ENCODE measurements around the gene OR2Y1.

Gene OR2Y1

DNA sequence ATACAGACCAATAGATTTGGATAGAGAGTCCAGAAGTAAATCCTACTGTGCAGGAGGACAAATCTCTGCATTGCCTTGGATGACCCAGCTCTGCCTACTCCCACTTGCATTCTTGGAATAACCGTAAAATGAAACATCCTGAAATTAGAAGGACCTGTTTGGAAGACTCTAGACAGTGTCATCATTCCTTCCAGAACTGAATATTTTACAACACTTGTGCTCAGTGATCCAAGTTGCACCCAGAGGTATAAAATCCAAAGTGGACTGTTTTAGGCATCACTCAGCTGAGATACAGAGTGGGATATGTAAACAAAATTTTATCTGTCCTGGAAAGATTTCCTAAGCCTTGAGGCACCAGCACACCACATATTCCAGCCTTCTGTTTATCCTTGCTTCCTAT lies 43.7 kb downstream of the OR2Y1 start:
- H4K20me1 ChIP-seq (ENCODE audit: control insufficient read depth, insufficient read depth, low read depth, low read length): no peaks in the 10 kb centered on the region
- no peaks in the 10 kb centered on the region; the same call in 1 of the 2 replicates for H3K27me3 ChIP-seq (ENCODE audit: control insufficient read depth, low read length)
- no peak overlapping the region for H3K4me3 ChIP-seq (ENCODE audit: low read length)
- no peaks in the 10 kb centered on the region for H3F3A ChIP-seq (ENCODE audit: control insufficient read depth, insufficient read depth)
- no peaks in the 10 kb centered on the region for H3K4me1 ChIP-seq (ENCODE audit: control insufficient read depth, low read length)
- H3K27ac ChIP-seq (ENCODE audit: low read depth, low read length): no peak overlapping the region
- no peaks in the 10 kb centered on the region for H3K36me3 ChIP-seq (ENCODE audit: control insufficient read depth, low read length)
- H3K79me2 ChIP-seq (ENCODE audit: control insufficient read depth, low read length): no peaks in the 10 kb centered on the region
- no peak for TF ChIP-seq EZH2phosphoT487 (IDR thresholded peaks at IDR 0.05; ENCODE audit: borderline replicate concordance, low read length)
- TF ChIP-seq, protein P1, sequence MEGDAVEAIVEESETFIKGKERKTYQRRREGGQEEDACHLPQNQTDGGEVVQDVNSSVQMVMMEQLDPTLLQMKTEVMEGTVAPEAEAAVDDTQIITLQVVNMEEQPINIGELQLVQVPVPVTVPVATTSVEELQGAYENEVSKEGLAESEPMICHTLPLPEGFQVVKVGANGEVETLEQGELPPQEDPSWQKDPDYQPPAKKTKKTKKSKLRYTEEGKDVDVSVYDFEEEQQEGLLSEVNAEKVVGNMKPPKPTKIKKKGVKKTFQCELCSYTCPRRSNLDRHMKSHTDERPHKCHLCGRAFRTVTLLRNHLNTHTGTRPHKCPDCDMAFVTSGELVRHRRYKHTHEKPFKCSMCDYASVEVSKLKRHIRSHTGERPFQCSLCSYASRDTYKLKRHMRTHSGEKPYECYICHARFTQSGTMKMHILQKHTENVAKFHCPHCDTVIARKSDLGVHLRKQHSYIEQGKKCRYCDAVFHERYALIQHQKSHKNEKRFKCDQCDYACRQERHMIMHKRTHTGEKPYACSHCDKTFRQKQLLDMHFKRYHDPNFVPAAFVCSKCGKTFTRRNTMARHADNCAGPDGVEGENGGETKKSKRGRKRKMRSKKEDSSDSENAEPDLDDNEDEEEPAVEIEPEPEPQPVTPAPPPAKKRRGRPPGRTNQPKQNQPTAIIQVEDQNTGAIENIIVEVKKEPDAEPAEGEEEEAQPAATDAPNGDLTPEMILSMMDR (IDR thresholded peaks at IDR 0.05; ENCODE audit: low read depth, low read length, poor library complexity, severe bottlenecking): no peak
- no peaks in the 10 kb centered on the region for H3K9me2 ChIP-seq (replicated peaks; ENCODE audit: control insufficient read depth, low read length)
- peaks cover 8% of the 10 kb centered on the region for H3K9me3 ChIP-seq (ENCODE audit: control insufficient read depth, insufficient read depth, low read length)
- H3K4me2 ChIP-seq (ENCODE audit: low read length): no peak overlapping the region

DNA sequence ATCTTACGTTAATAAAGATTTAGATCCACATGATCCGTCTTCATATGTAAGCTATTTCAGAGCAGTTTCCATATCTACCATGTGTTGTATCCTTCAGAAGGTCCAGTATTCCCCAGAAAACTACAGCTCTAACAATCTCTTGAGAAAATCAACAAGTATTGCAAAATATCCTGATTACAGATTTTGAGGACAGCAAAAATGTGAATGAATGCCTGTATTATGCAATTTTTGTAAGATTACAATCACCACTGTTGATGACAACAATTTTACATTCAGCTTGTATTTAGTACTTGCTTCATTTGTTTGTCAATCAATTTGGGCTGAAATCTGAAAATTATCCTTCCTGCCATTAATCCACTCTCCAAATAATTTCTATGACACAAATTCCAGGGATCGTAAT lies 47.4 kb downstream of the OR2Y1 start:
- Histone ChIP-seq H3K79me2 (ENCODE audit: control insufficient read depth, low read length) (no peaks in the 10 kb centered on the region), H3K4me3 (ENCODE audit: low read length) (no peak overlapping the region)
- TF ChIP-seq EZH2phosphoT487 (IDR thresholded peaks at IDR 0.05; ENCODE audit: borderline replicate concordance, low read length): no peak
- TF ChIP-seq, protein P1 (IDR thresholded peaks at IDR 0.05; ENCODE audit: low read depth, low read length, poor library complexity, severe bottlenecking): no peak

DNA sequence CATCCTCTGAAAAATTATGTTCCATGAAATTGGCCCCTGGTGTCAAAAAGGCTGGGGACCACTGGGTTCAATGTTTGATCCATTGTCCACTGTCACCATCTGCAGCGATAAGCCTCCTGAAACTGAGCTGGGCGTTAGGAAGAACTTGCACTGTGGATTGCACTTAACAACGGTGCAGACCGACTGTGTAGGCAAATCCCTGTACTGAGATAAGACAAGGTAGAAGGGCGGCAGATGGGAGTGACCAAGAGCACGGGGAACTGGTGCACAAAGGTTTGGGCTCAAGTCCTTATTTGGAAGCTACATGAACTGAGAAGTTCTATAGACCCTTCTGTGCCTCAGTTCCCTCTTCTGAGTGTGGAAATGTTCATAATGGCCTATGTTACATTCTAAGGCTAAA lies 48.8 kb downstream of the OR2Y1 start:
- H3K4me2 ChIP-seq (ENCODE audit: low read length): no peak overlapping the region
- no peak for TF ChIP-seq EZH2phosphoT487 (IDR thresholded peaks at IDR 0.05; ENCODE audit: borderline replicate concordance, low read length)
- TF ChIP-seq, protein P1 (IDR thresholded peaks at IDR 0.05; ENCODE audit: low read depth, low read length, poor library complexity, severe bottlenecking): no peak
- no peaks in the 10 kb centered on the region; the same call in 1 of the 2 replicates for H3K27me3 ChIP-seq (ENCODE audit: control insufficient read depth, low read length)
- H3K27ac ChIP-seq (ENCODE audit: low read depth, low read length): no peak overlapping the region
- H3K9me2 ChIP-seq (replicated peaks; ENCODE audit: control insufficient read depth, low read length): no peaks in the 10 kb centered on the region
- no peak overlapping the region for H3K4me3 ChIP-seq (ENCODE audit: low read length)
- no peaks in the 10 kb centered on the region for H3K36me3 ChIP-seq (ENCODE audit: control insufficient read depth, low read length)
- H4K20me1 ChIP-seq (ENCODE audit: control insufficient read depth, insufficient read depth, low read depth, low read length): no peaks in the 10 kb centered on the region
- H3K79me2 ChIP-seq (ENCODE audit: control insufficient read depth, low read length): no peaks in the 10 kb centered on the region
- peaks cover 4% of the 10 kb centered on the region for H3K9me3 ChIP-seq (ENCODE audit: control insufficient read depth, insufficient read depth, low read length)
- H3K4me1 ChIP-seq (ENCODE audit: control insufficient read depth, low read length): no peaks in the 10 kb centered on the region
- no peaks in the 10 kb centered on the region for H3F3A ChIP-seq (ENCODE audit: control insufficient read depth, insufficient read depth)

More for the DNA sequence above, 47.4 kb downstream of the OR2Y1 start:
- H3K27ac ChIP-seq (ENCODE audit: low read depth, low read length): no peak overlapping the region
- no peak overlapping the region for H3K4me2 ChIP-seq (ENCODE audit: low read length)
- H3K27me3 ChIP-seq (ENCODE audit: control insufficient read depth, low read length): no peaks in the 10 kb centered on the region; the same call in 1 of the 2 replicates
- no peaks in the 10 kb centered on the region for H3F3A ChIP-seq (ENCODE audit: control insufficient read depth, insufficient read depth)
- no peaks in the 10 kb centered on the region for H4K20me1 ChIP-seq (ENCODE audit: control insufficient read depth, insufficient read depth, low read depth, low read length)
- no peaks in the 10 kb centered on the region for H3K9me2 ChIP-seq (replicated peaks; ENCODE audit: control insufficient read depth, low read length)
- no peaks in the 10 kb centered on the region for H3K36me3 ChIP-seq (ENCODE audit: control insufficient read depth, low read length)
- no peaks in the 10 kb centered on the region for H3K4me1 ChIP-seq (ENCODE audit: control insufficient read depth, low read length)
- H3K9me3 ChIP-seq (ENCODE audit: control insufficient read depth, insufficient read depth, low read length): peaks cover 8% of the 10 kb centered on the region

All from DOHH2 (cell line).